ENCODE results near the gene OBSL1.

- no peak for TF ChIP-seq CTCF (conservative IDR thresholded peaks at IDR 0.05; ENCODE audit: low read length)
- no peak for TF ChIP-seq EZH2phosphoT487 (IDR thresholded peaks at IDR 0.05; ENCODE audit: borderline replicate concordance)
These were observed 32.8 kb downstream of the OBSL1 start for GRCh38 chr2:219538504-219538951.
